HUES64 (cell line): ENCODE measurements around the gene SERPINB3.
A peak's percentile ranks its signal among the peaks of the same experiment; 100 is the strongest.
"Not testable (repeated sequence)": the region's sequence is repeated elsewhere in the genome, so short reads cannot be mapped to it uniquely, and the experiment has no call there.

Experiments
- H3K27ac ChIP-seq: 2 replicates; pipeline ENCODE4 v1.7.0; 2013; ENCODE audit warnings: low read depth, low read length, inconsistent platforms
- H3K27me3 ChIP-seq: 2 replicates; pipeline ENCODE4 v1.6.1; 2013; ENCODE audit warnings: mild to moderate bottlenecking, low read length; ENCODE audit not compliant: insufficient read depth
- H3K36me3 ChIP-seq: 2 replicates; pipeline ENCODE4 v1.6.1; 2013; ENCODE audit warnings: mild to moderate bottlenecking, low read length; ENCODE audit not compliant: insufficient read depth
- H3K4me1 ChIP-seq: 2 replicates; pipeline ENCODE4 v1.6.1; 2013; ENCODE audit warnings: mild to moderate bottlenecking, low read length, moderate library complexity; ENCODE audit not compliant: insufficient read depth
- H3K4me3 ChIP-seq: 2 replicates; pipeline ENCODE4 v1.5.1; 2013; ENCODE audit warnings: mild to moderate bottlenecking, low read length, moderate library complexity
- H3K9ac ChIP-seq: 2 replicates; pipeline ENCODE4 v1.6.1; 2013; ENCODE audit warnings: mild to moderate bottlenecking, low read depth, low read length
- H3K9me3 ChIP-seq: 2 replicates; pipeline ENCODE4 v1.6.1; 2013; ENCODE audit warnings: low read depth, low read length; ENCODE audit not compliant: insufficient read depth
- WGBS: fragments of 150-250, 120-280 bp; methylation state at CpG from one replicate; pipeline ENCODE4 v1.1.7; 2013; ENCODE audit warnings: missing lambda C conversion rate; 5-methylcytosine and 5-hydroxymethylcytosine counted together

The SERPINB3 gene

GRCh38 chr18:63683152-63683551, 21.5 kb upstream of the SERPINB3 start:
- peak overlapping the region; percentile 4; the same call in 1 of the 2 replicates for H3K9ac ChIP-seq
- H3K4me3 ChIP-seq, result no peak overlapping the region
- H3K36me3 ChIP-seq, result no peaks in the 10 kb centered on the region
- no peaks in the 10 kb centered on the region for H3K27me3 ChIP-seq
- H3K4me1 ChIP-seq, result peaks cover 13% of the 10 kb centered on the region; the same call in 1 of the 2 replicates
- H3K27ac ChIP-seq, result peak overlapping the region; percentile 53; the same call in 1 of the 2 replicates
- WGBS, result 54% methylated on average over 2 of the region's 2 CpGs
- peaks cover 6% of the 10 kb centered on the region; the same call in 1 of the 2 replicates for H3K9me3 ChIP-seq

DNA sequence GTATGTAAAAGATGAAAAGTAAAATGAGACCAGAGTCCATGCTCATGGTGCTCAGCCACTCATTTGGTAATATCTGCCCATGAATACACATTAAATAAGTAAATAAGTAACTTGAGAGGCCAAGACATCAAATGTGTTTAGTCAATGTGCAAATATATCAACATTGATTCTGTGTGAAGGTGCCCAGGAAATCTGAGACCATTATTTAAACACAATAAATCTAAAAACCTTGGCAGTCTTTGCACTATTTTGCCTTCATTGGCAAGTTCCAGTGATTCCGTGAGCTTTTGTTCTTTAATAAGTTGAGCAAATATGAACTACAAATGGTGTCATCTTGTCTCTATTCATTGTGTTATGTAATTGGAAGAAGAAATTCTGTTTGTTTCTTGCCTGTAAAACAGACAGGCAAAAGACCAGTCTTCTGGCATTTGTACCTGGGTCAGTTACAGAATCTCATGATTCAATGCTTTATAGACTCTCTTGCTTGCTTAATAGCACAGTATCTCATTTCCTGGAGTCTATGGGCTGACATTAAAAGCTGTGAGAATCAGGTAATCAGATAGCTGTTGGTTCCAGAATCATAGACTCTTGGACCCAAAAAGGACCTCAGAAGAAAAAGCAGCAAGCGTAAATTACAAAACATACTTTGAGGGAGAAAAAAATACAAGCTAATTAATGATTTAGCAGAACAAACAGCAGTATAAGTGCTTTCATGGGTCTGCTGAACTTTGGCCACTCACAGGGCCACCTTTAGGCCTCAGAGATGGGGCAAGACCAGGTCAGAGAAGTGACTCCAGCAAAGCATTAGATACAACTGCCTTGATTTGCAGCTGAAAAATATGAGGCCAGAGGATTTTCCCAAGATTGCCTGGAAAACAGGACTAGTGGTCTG, 20.0 kb upstream of the SERPINB3 start:
- no peak overlapping the region for H3K27ac ChIP-seq
- H3K4me1 ChIP-seq, result peaks cover 13% of the 10 kb centered on the region; the same call in 1 of the 2 replicates
- no peak overlapping the region for H3K9ac ChIP-seq
- 93% methylated on average over 2 of the region's 2 CpGs for whole genome bisulfite sequencing
- H3K36me3 ChIP-seq, result no peaks in the 10 kb centered on the region
- H3K4me3 ChIP-seq, result no peak overlapping the region
- no peaks in the 10 kb centered on the region for H3K27me3 ChIP-seq
- H3K9me3 ChIP-seq, result no peaks in the 10 kb centered on the region

- Histone ChIP-seq H3K36me3 (no peaks in the 10 kb centered on the region), H3K9ac (no peak overlapping the region), H3K9me3 (no peaks in the 10 kb centered on the region), H3K27ac (no peak overlapping the region), H3K4me1 (peaks cover 13% of the 10 kb centered on the region; the same call in 1 of the 2 replicates), H3K27me3 (no peaks in the 10 kb centered on the region), H3K4me3 (no peak overlapping the region)
- WGBS, result 93% methylated on average over 5 of the region's 5 CpGs
Observed at GRCh38 chr18:63679820-63680606, 18.3 kb upstream of the SERPINB3 start.

DNA sequence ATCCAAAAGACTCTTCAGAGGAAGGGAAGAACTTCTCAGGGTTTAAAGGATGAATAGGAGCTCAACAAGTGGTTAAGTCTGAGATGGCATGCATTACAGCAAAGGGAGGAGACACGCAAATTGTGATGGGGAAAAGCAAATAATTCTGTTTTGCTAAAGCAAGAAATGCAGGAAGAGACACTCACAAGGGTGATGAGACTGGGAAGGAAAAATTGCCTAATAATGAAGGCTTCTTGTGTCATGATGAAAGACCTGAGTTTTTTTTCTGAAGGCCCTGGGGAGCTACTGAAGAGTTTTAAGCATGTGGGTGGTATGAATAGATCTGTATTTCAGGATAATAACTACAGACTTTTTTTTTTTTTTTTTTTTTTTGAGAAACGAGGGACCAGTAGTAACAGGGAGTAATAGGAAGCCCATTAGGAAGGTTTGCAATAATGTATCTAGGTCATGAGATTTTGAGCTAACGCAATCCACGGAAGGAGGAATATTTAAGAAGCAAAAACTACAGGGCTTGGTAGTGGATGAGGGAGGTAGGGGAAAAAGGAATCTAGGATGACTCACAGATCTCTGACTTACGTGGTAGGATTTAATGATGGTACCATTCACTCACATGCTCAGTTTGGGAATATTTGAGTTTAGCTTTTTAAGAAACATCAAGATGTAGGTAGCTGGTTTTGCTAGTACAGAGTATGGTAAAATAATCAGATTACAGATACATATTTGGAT, 16.0 kb upstream of the SERPINB3 start:
- Histone ChIP-seq H3K9me3 (no peaks in the 10 kb centered on the region), H3K27ac (no peak overlapping the region), H3K4me1 (no peaks in the 10 kb centered on the region), H3K4me3 (no peak overlapping the region), H3K27me3 (no peaks in the 10 kb centered on the region), H3K36me3 (no peaks in the 10 kb centered on the region), H3K9ac (no peak overlapping the region)
- 85% methylated on average over 5 of the region's 5 CpGs for WGBS

GRCh38 chr18:63676526-63677323, 15.0 kb upstream of the SERPINB3 start:
- Histone ChIP-seq H3K27ac (no peak overlapping the region), H3K4me1 (no peaks in the 10 kb centered on the region), H3K27me3 (no peaks in the 10 kb centered on the region), H3K9ac (no peak overlapping the region), H3K4me3 (no peak overlapping the region), H3K9me3 (no peaks in the 10 kb centered on the region), H3K36me3 (no peaks in the 10 kb centered on the region)
- 38% methylated on average over 4 of the region's 5 CpGs for WGBS

DNA sequence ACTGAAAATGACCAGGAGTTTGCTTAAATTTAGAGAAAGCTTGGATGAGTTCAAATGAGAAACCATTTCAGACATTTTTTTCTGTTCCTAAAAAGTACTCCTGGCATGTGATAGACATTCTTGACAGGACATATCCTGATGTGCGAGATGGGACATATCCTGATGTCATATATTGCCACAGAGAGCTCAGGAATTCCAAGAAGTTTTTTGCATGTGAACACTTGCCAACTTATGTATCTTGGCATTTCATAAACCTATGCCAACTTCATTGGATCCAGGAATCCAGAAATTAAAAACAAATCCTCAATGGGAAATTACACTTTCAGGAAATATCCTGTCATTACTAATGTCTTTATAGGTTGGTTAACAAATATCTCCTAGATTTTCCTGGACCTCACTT, 2.9 kb upstream of the SERPINB3 start:
- no peak overlapping the region for H3K27ac ChIP-seq
- no peaks in the 10 kb centered on the region for H3K27me3 ChIP-seq
- WGBS, result 100% methylated on average over 1 of the region's 1 CpG

DNA sequence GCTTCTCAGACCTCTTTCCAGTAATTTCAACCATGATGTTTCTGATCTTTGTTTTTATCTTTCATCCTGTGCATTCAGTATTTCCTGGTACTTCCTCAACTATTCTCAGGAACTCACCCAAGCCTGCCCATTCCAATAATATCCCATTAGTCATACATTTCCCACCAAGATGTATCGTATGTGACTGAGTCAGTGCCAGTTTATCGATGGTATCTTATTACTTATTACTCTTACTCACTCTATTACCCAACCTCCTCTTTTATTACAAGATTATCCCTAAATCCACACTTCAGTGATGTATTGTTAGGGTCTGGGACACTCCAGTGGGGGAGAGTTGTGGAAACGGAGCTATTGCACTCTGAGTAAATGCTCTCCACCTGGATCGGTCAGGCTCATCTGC, 2.8 kb downstream of the SERPINB3 start:
- H3K36me3 ChIP-seq, H3K4me3 ChIP-seq, H3K9ac ChIP-seq, H3K27me3 ChIP-seq, H3K27ac ChIP-seq, H3K9me3 ChIP-seq, H3K4me1 ChIP-seq: not testable (repeated sequence)
- 96% methylated on average over 3 of the region's 4 CpGs for WGBS

More for the DNA sequence above, 2.9 kb upstream of the SERPINB3 start:
- Histone ChIP-seq H3K9me3 (no peaks in the 10 kb centered on the region), H3K4me1 (no peaks in the 10 kb centered on the region), H3K36me3 (no peaks in the 10 kb centered on the region), H3K9ac (no peak overlapping the region), H3K4me3 (no peak overlapping the region)

GRCh38 chr18:63650271-63650670, 11.4 kb downstream of the SERPINB3 start:
- H3K9ac ChIP-seq, H3K27me3 ChIP-seq, H3K4me1 ChIP-seq, H3K9me3 ChIP-seq, H3K4me3 ChIP-seq, H3K27ac ChIP-seq, H3K36me3 ChIP-seq: not testable (repeated sequence)
- WGBS, result 84% methylated on average over 3 of the region's 3 CpGs

DNA sequence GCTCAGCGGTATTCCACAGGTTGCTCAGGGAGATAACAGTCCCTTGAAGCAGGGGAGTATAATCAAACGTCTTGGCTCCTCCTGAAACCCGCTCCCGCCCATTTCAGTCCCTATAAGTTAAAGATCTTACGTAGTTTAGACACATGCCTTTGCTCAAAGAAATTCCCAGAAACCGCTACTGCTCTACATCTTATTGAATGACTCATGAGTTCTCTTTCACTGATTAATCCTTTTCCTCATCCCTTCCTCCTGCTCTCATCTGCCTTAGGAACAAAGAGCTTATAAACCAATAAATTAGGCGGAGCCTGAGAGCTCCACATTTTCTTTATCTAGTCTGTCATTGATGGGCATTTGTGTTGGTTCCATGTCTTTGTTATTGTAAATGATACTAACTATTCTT, 13.5 kb downstream of the SERPINB3 start:
- WGBS, result 80% methylated on average over 7 of the region's 7 CpGs
- no peak overlapping the region for H3K27ac ChIP-seq
- H3K9me3 ChIP-seq, result no peaks in the 10 kb centered on the region
- H3K27me3 ChIP-seq, result no peaks in the 10 kb centered on the region
- H3K9ac ChIP-seq, result no peak overlapping the region
- H3K36me3 ChIP-seq, result no peaks in the 10 kb centered on the region
- no peak overlapping the region for H3K4me3 ChIP-seq
- H3K4me1 ChIP-seq, result no peaks in the 10 kb centered on the region

- no peaks in the 10 kb centered on the region for H3K4me1 ChIP-seq
- H3K36me3 ChIP-seq, result no peaks in the 10 kb centered on the region
- no peak overlapping the region for H3K4me3 ChIP-seq
- no peaks in the 10 kb centered on the region for H3K27me3 ChIP-seq
- H3K9ac ChIP-seq, result no peak overlapping the region
- no peaks in the 10 kb centered on the region for H3K9me3 ChIP-seq
- no peak overlapping the region for H3K27ac ChIP-seq
Observed at GRCh38 chr18:63646936-63647335, 14.8 kb downstream of the SERPINB3 start.
